MM.1S (cell line): ENCODE measurements around the gene EHHADH.

Experiments used
- DNase-seq: peaks from one replicate; pipeline ENCODE4 v3.0.0-alpha.2; 2015
- H2AFZ ChIP-seq: fragments of 300-600 bp; sonication (generic); 2 replicates; pipeline ENCODE4 v1.6.0; 2016; ENCODE audit warnings: antibody characterized with exemption, low read length
- H3F3A ChIP-seq: fragments of 300-600 bp; sonication (generic); 2 replicates; pipeline ENCODE4 v1.6.1; 2016; ENCODE audit warnings: mild to moderate bottlenecking, antibody characterized with exemption, low read length, moderate library complexity, mixed read lengths; ENCODE audit not compliant: insufficient read depth
- H3K27ac ChIP-seq: fragments of 300-600 bp; sonication (generic); 2 replicates; pipeline ENCODE4 v1.5.1; 2016; ENCODE audit warnings: mild to moderate bottlenecking, low read length
- H3K27me3 ChIP-seq: fragments of 300-600 bp; sonication (generic); replicated peaks from 2 replicates; pipeline ENCODE4 v1.6.0; 2016; ENCODE audit warnings: low read length; ENCODE audit not compliant: insufficient read depth
- H3K36me3 ChIP-seq: fragments of 300-600 bp; sonication (generic); replicated peaks from 2 replicates; pipeline ENCODE4 v1.6.1; 2016; ENCODE audit warnings: mild to moderate bottlenecking, low read length, mixed read lengths; ENCODE audit not compliant: insufficient read depth
- H3K4me1 ChIP-seq: fragments of 300-600 bp; sonication (generic); 2 replicates; pipeline ENCODE4 v1.6.1; 2016; ENCODE audit warnings: low read length, mixed read lengths
- H3K4me2 ChIP-seq: fragments of 300-600 bp; sonication (generic); 2 replicates; pipeline ENCODE4 v1.6.0; 2016; ENCODE audit warnings: low read depth, low read length
- H3K4me3 ChIP-seq: fragments of 300-600 bp; sonication (generic); 2 replicates; pipeline ENCODE4 v1.5.1; 2016; ENCODE audit warnings: low read length, mixed read lengths
- H3K79me2 ChIP-seq: fragments of 300-600 bp; sonication (generic); 2 replicates; pipeline ENCODE4 v1.6.1; 2016; ENCODE audit warnings: mixed run types, low read length, mixed read lengths
- H3K9ac ChIP-seq: fragments of 300-600 bp; sonication (generic); 2 replicates; pipeline ENCODE4 v1.6.1; 2016; ENCODE audit warnings: low read length, mixed read lengths
- H3K9me2 ChIP-seq: fragments of 300-600 bp; sonication (generic); replicated peaks from 2 replicates; pipeline ENCODE4 v1.6.1; 2016; ENCODE audit warnings: mild to moderate bottlenecking, low read length, mixed read lengths; ENCODE audit not compliant: insufficient read depth
- H3K9me3 ChIP-seq: fragments of 300-600 bp; sonication (generic); replicated peaks from 2 replicates; pipeline ENCODE4 v1.6.1; 2016; ENCODE audit warnings: mild to moderate bottlenecking, low read length, mixed read lengths; ENCODE audit not compliant: insufficient read depth
- H4K20me1 ChIP-seq: fragments of 300-600 bp; sonication (generic); 2 replicates; pipeline ENCODE4 v1.6.1; 2016; ENCODE audit warnings: mild to moderate bottlenecking, low read length, moderate library complexity, mixed read lengths; ENCODE audit not compliant: insufficient read depth
- EZH2 ChIP-seq: fragments of 300-600 bp; sonication (generic); optimal IDR thresholded peaks from 2 replicates; pipeline ENCODE3; 2017; ENCODE audit warnings: low read depth, mild to moderate bottlenecking, antibody characterized with exemption, low read length, mixed read lengths
- EZH2phosphoT487 ChIP-seq: fragments of 300-600 bp; sonication (generic); IDR thresholded peaks from 2 replicates; pipeline ENCODE4 v1.6.1; 2018; ENCODE audit warnings: antibody characterized with exemption, low read length
- TF ChIP-seq, protein P1 (sequence below): fragments of 300-600 bp; sonication (generic); IDR thresholded peaks from 2 replicates; pipeline ENCODE4 v1.5.1; 2016; ENCODE audit warnings: antibody characterized with exemption, low read length, mixed read lengths

Gene EHHADH

DNA sequence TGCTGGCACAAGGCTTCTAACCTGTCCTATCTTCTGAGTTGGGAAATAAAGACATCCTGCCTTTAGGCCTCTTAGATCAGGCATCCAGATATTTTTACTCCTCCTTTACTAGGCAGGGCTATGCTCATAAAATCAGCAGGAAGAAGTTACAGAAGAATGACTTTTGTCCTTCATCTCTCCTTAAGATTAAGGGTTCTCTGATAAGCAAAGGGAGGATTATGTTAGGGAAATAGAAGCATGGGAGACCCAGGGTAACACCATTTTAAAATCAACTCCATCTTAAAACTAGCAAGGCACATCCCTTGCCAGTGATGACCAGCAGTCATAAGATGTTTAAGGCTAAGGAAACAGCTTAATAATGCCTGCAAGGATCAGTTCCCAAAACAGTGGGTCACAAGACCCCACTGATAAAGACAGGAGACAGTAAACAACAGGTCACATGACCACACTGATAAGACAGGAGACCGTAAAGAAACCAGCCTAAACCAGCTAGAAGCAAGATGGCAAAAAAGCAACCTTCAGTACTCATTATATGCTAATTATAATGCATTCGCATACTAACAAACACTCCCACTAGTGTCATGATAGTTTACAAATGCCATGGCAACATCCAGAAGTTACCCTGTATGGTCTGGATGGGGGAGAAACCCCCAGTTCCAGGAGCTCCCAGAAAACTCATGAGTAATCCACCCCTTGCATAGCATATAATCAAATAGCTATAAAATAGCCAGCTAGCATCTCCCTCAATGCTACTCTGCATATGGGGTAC lies 14.5 kb upstream of the EHHADH start:
- H3K4me2 ChIP-seq: no peak overlapping the region

DNA sequence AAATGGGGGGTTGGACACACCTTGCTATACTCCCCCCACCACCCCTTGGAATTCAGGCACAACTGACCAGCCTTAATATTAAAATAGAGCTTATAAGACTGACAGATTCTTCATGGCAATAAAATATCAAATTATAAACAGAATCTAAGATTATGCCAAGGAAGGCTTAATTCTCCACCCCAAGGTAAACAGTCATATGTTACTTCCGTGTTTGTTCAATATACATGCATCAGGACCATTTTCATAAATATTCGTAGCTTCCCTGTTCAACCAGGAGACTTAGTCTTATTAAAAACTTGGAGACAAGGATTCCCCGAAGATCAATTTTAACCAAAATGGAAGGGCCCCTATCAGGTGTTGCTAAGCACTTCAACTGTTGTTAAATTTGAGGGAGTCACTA lies 13.3 kb upstream of the EHHADH start:
- Histone ChIP-seq H3K79me2 (no peaks in the 10 kb centered on the region), H3K27me3 (no peaks in the 10 kb centered on the region), H3K9ac (no peak overlapping the region), H3K9me3 (no peaks in the 10 kb centered on the region), H3K36me3 (no peaks in the 10 kb centered on the region), H3K9me2 (no peaks in the 10 kb centered on the region), H2AFZ (no peak overlapping the region), H3K4me2 (no peak overlapping the region), H4K20me1 (no peaks in the 10 kb centered on the region), H3K4me3 (no peak overlapping the region), H3K4me1 (no peaks in the 10 kb centered on the region), H3K27ac (no peak overlapping the region), H3F3A (no peaks in the 10 kb centered on the region)
- DNase-seq: no peak
- TF ChIP-seq, protein P1, sequence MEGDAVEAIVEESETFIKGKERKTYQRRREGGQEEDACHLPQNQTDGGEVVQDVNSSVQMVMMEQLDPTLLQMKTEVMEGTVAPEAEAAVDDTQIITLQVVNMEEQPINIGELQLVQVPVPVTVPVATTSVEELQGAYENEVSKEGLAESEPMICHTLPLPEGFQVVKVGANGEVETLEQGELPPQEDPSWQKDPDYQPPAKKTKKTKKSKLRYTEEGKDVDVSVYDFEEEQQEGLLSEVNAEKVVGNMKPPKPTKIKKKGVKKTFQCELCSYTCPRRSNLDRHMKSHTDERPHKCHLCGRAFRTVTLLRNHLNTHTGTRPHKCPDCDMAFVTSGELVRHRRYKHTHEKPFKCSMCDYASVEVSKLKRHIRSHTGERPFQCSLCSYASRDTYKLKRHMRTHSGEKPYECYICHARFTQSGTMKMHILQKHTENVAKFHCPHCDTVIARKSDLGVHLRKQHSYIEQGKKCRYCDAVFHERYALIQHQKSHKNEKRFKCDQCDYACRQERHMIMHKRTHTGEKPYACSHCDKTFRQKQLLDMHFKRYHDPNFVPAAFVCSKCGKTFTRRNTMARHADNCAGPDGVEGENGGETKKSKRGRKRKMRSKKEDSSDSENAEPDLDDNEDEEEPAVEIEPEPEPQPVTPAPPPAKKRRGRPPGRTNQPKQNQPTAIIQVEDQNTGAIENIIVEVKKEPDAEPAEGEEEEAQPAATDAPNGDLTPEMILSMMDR: no peak
- TF ChIP-seq EZH2: no peak
- no peak for TF ChIP-seq EZH2phosphoT487

More for the DNA sequence above, 14.5 kb upstream of the EHHADH start:
- H3K9me2 ChIP-seq: no peaks in the 10 kb centered on the region
- no peak overlapping the region for H3K4me3 ChIP-seq
- H4K20me1 ChIP-seq: no peaks in the 10 kb centered on the region
- TF ChIP-seq, protein P1: no peak
- TF ChIP-seq EZH2phosphoT487: no peak
- TF ChIP-seq EZH2: no peak
- no peaks in the 10 kb centered on the region for H3K4me1 ChIP-seq
- H3K27me3 ChIP-seq: no peaks in the 10 kb centered on the region
- H3K9me3 ChIP-seq: no peaks in the 10 kb centered on the region
- no peak overlapping the region for H3K27ac ChIP-seq
- H3K9ac ChIP-seq: no peak overlapping the region
- no peaks in the 10 kb centered on the region for H3F3A ChIP-seq
- H2AFZ ChIP-seq: no peak overlapping the region
- H3K36me3 ChIP-seq: no peaks in the 10 kb centered on the region
- H3K79me2 ChIP-seq: no peaks in the 10 kb centered on the region
- no peak for DNase-seq

- no peaks in the 10 kb centered on the region for H3K9me2 ChIP-seq
- no peaks in the 10 kb centered on the region for H3K9me3 ChIP-seq
- no peaks in the 10 kb centered on the region for H3K79me2 ChIP-seq
- no peak overlapping the region for H3K4me2 ChIP-seq
- H3K27ac ChIP-seq: no peak overlapping the region
- no peaks in the 10 kb centered on the region for H3F3A ChIP-seq
- H3K36me3 ChIP-seq: no peaks in the 10 kb centered on the region
- TF ChIP-seq EZH2 (no peak), EZH2phosphoT487 (no peak)
- TF ChIP-seq, protein P1: no peak
- no peaks in the 10 kb centered on the region for H4K20me1 ChIP-seq
- no peaks in the 10 kb centered on the region for H3K4me1 ChIP-seq
- no peak for DNase-seq
- no peak overlapping the region for H3K4me3 ChIP-seq
- H3K27me3 ChIP-seq: no peaks in the 10 kb centered on the region
- no peak overlapping the region for H2AFZ ChIP-seq
- H3K9ac ChIP-seq: no peak overlapping the region
Measured at GRCh38 chr3:185264849-185265553, 11.2 kb upstream of the EHHADH start.
